Gastrocnemius medialis (tissue), 4 donors: Measurements from ENCODE around the gene RAB25.

Experiments used
- CTCF ChIP-seq, 5 experiments: fragments of 450-650 bp in 3 of 5; fragments of 200-600 bp in 2 of 5; sonication (generic) in 2 of 5; IDR thresholded peaks in 4 of 5; conservative IDR thresholded peaks in 1 of 5; 1 replicate in 4 of 5; 2 replicates in 1 of 5; pipeline ENCODE4 v1.5.1; 2016 to 2019; ENCODE audit warnings: antibody characterized with exemption in 5 of 5, mild to moderate bottlenecking in 3 of 5, moderate library complexity in 3 of 5
- POLR2A ChIP-seq, 2 donors: fragments of 450-650 bp; IDR thresholded peaks; one replicate each; pipeline ENCODE4 v1.6.1; 2017; ENCODE audit warnings: antibody characterized with exemption in 2 of 2, mild to moderate bottlenecking in 2 of 2, moderate library complexity in 2 of 2

DNA sequence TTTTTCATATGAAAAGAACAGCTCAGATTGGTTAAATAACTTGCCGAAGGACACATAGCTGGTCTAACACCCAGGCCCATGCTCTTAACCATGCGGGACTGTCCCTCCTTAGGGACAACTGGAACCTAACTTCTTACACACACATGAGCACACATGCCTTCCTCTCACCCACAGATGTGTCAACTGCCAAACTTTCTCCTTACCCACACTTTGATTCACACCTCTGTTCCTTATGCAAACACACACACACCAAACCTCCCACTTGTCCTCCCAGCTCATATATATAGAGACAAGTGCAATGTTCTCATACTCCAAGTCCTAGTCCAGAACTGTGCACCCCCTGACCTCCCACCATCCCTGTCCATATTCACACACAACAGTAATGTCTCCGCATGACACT lies 4.3 kb downstream of the RAB25 start:
- TF ChIP-seq POLR2A (IDR thresholded peaks at IDR 0.05) (no peak), CTCF (IDR thresholded peaks at IDR 0.05 in 4 of 5, conservative IDR thresholded peaks at IDR 0.05 in 1 of 5) (no peak)
